GM12878 (cell line): ENCODE data around the gene UBL4A.

ENCODE experiments used
- HCFC1 ChIP-seq: fragments of 150-350 bp; IDR thresholded peaks from 2 replicates; pipeline ENCODE4 v1.6.1; 2014; ENCODE audit warnings: low read length
- RAD21 ChIP-seq: IDR thresholded peaks from 2 replicates; pipeline ENCODE4 v1.6.1; 2011; ENCODE audit warnings: mild to moderate bottlenecking, low read depth, low read length, moderate library complexity; ENCODE audit not compliant: insufficient read depth
- TF ChIP-seq, protein P1 (sequence below): IDR thresholded peaks from 2 replicates; pipeline ENCODE4 v1.6.1; 2012; ENCODE audit warnings: low read depth, low read length, improper control_type of control experiment
- TF ChIP-seq, protein P2 (sequence below), 3 experiments: IDR thresholded peaks in 2 of 3; conservative IDR thresholded peaks in 1 of 3; 2 replicates each; pipeline ENCODE4 v1.5.1; 2011; ENCODE audit warnings: low read depth in 3 of 3, low read length in 3 of 3, mild to moderate bottlenecking in 3 of 3, control low read depth in 2 of 3, moderate library complexity in 2 of 3, inconsistent platforms in 1 of 3, mixed read lengths in 1 of 3; ENCODE audit not compliant: control insufficient read depth in 2 of 3, insufficient read depth in 1 of 3; ENCODE audit errors: extremely low read depth in 1 of 3

DNA sequence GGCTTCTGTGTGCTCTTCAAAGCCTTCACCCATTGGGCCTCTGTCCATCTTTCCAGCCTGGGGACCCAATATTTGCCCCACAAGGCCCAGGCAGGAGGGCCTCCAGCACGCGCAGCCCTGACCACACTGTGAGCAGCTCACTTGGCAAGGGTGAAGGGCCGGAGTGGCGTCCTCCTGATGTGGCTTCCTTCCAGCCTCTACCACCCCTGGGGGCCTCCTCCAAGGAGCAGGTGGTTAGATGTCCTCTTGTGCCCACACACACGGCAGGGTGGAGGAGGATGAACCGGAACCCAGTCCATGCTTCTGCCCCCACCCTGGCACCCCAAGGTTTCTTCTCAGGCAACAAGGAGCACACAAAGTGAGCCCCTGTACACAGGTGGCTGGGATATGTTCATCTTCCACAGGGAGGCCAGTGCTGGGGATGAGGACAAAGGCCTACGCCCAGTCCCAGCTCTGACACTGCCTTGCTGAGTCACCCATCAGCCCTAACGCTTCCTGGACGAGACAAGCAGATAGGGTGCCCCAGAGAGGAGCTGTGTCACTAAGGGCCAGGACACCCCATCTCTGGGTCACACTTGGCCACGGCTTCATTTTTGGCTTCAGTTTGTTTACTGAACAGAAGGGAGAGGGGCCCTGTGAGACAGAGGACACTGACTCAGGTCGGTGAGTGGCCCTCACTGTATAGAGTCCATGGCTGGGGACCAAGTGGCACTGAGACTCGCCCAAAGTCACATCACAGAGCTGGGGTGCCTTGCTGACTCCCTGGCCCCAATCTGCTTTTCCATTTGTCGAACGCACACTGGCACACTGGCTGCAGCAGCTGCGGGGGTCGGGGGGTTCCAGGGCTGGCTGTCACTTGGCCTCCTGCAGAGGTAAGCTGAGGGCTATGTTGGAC, 1.9 kb downstream of the UBL4A start:
- TF ChIP-seq HCFC1 = no peak
- TF ChIP-seq, protein P1, sequence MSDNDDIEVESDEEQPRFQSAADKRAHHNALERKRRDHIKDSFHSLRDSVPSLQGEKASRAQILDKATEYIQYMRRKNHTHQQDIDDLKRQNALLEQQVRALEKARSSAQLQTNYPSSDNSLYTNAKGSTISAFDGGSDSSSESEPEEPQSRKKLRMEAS = no peak
- no peak for TF ChIP-seq RAD21
- TF ChIP-seq, protein P2, sequence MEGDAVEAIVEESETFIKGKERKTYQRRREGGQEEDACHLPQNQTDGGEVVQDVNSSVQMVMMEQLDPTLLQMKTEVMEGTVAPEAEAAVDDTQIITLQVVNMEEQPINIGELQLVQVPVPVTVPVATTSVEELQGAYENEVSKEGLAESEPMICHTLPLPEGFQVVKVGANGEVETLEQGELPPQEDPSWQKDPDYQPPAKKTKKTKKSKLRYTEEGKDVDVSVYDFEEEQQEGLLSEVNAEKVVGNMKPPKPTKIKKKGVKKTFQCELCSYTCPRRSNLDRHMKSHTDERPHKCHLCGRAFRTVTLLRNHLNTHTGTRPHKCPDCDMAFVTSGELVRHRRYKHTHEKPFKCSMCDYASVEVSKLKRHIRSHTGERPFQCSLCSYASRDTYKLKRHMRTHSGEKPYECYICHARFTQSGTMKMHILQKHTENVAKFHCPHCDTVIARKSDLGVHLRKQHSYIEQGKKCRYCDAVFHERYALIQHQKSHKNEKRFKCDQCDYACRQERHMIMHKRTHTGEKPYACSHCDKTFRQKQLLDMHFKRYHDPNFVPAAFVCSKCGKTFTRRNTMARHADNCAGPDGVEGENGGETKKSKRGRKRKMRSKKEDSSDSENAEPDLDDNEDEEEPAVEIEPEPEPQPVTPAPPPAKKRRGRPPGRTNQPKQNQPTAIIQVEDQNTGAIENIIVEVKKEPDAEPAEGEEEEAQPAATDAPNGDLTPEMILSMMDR (IDR thresholded peaks at IDR 0.05 in 2 of 3, conservative IDR thresholded peaks at IDR 0.05 in 1 of 3; ENCODE audit: control insufficient read depth in 2 of 3, extremely low read depth in 1 of 3, insufficient read depth in 1 of 3, low read depth in 3 of 3, low read length in 3 of 3) = no peak
